NCI-H2107 treated with DMSO at 0.1 percent for 48 hours (cell line): ENCODE measurements around the gene SLC2A14.
"Not testable (repeated sequence)": the region's sequence is repeated elsewhere in the genome, so short reads cannot be mapped to it uniquely, and the experiment has no call there.

Experiments
- DNase-seq: peaks from one replicate; lab custom pipeline; 2025; ENCODE audit not compliant: unreplicated experiment; lab: John Stamatoyannopoulos, UW

Gene SLC2A14

DNA sequence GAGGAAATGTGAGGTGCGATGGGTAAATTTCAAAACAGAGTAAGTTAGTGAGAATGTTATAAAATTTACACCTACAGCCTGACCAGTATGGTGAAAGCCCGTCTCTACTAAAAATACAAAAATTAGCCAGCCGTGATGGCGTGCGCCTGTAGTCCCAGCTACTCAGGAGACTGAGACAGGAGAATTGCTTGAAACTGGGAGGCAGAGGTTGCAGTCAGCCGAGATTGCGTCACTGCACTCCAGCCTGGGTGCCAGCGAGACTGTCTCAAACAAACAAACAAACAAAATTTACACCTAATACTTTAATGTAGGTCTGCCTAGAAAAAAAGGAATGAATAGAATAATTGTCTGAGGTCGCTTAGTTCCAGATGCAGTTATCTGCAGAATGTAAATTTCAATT, 37.6 kb downstream of the SLC2A14 start:
- DNase-seq = no peak

DNA sequence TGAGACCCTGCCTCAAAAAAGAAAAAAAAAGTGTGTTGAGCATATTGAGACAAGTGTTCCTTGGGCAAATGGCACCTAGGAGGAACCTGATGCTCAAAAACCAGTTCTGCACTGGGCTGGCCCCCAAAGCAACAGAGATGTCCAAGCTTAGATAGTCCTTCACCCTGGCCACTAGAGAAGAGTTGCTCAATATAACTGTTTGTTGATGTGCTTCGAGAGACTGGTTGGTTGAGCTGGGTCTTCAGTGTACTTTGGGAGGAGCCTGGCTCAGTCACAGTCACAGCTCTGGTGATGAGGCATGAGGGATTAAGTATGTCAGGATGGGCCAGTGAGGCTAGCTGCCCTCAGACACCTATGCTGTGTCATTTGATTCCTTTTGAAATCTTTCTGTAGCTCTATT, 38.0 kb downstream of the SLC2A14 start:
- DNase-seq = no peak

DNA sequence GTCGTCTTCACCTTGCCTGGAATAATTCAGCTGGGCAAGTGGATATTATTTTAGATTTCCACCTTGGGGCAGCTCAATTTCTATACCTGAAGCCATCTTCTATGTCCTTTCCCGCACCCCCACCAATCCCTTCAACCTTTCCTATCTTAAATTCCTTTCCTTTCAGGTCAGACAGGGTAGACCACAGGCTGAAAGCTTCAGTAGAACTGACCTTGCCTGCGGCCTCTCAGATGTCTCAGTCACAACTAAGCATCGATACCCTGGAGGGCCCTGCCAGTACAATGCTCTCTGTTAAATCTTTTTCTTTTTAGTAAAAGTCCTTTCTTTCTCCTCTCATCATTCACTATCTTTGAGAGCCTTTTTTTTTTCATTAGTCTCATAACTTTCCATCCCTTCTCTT, 38.9 kb downstream of the SLC2A14 start:
- no peak for DNase-seq

DNA sequence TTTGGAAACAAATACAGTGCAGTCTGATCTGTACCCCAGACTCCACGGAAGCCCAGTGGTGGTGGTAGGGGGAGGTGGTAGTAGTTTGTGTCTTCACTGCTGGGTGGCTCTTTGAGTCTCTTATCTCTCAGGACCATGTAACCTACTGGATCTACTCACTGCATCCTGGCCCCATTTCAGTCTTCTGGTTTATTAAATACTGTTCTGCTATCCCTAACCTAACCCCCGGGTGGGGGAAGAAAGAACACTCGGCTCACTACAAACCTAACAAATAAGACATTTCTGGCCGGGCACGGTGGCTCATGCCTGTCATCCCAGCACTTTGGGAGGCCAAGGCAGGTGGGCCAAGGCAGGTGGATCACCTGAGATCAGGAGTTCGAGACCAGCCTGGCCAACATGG, 39.5 kb downstream of the SLC2A14 start:
- DNase-seq = not testable (repeated sequence)

DNA sequence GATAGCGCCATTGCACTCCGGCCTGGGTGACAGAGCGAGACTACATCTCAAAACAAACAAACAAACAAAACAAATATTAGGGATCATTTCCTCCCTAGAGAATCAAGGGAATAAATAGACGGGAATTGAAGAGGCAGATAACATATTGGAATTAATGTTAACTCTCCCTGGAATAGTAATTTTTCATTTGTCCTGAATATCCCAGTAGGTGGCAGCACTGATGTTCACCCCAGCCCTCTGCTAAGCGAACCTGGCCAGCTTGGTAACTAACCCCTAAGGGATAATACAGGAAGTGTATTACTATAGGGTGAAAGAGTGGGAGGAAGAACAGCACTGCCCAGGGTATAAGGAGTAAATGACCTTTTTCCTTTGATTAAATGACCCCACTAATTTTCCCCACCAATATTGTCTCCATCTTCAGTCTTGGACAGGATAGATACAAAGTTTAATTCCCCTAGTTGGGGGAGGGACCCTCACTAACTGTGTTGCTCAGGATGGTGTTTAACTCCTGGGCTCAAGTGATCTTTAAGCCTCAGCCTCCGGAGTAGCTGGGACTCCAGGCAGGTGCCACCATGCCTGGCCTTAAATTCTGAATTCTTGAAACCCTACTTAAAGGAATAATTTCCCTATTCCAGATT, 40.5 kb downstream of the SLC2A14 start:
- DNase-seq = peak; percentile 15

DNA sequence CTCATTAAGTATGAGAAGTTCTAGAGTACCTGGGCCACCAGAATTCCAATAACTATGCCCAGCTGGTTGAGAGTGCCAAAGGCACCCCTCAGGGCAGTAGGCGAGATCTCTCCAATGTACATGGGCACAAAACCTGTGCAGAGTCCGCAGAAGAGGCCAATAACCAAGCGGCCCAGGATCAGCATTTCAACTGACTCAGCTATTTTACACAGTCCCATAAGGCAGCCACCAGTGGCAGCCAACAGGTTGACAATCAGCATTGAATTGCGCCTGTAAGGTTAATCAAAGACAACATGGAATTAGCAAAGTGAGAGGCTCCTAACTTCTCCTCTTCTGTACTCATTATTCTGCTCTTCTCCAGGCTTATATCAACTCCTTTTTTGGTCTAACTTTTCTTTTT, 43.0 kb downstream of the SLC2A14 start:
- DNase-seq = not testable (repeated sequence)

DNA sequence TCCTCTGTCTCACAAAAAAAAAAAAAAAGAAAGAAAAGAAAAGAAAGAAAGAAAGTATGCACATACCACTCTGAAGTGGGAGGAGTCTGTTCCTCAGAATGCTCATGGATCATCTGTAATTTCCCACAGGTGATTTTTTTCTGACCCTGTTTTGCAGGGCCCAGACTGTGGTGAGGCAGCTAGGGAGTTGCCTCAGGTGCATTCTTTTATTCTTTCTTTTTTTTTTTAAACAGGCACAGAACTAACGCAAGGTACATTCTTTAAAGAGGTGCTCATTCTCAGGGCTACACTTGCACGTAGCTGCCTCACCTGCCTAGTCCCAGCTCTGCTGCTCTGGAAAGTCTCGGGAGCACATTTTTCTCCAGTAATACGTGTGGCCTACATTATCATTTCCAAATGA, 47.0 kb downstream of the SLC2A14 start:
- DNase-seq = not testable (repeated sequence)

DNA sequence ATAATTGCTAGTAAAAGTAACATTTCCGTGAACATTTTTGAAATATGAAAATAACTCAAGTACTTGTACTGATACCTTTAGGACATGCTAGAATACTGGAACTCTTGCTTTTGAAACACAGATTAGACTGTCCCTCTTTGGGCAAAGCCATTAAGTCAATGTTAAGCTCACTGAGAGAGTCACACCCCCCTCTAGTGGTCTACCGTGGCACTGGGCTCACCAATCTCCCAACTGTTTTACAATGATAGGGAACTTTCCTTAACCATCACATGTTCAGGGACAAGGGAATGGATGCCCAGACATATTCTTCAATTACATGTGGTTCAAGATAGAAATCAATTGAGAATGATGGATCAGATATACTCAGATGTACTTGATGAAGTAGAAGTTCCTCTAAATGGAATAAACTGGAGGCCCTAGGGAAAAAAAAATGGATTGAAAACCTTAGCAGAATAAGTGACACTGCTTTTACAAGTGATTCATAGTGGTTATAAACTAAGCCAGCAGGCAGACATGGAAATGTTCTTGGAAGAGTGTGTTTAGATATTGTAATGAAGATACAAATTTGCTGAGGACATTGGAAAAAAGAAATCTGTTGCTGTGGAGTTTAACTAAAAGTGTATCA, 65.7 kb downstream of the SLC2A14 start:
- peak; percentile 70 for DNase-seq

DNA sequence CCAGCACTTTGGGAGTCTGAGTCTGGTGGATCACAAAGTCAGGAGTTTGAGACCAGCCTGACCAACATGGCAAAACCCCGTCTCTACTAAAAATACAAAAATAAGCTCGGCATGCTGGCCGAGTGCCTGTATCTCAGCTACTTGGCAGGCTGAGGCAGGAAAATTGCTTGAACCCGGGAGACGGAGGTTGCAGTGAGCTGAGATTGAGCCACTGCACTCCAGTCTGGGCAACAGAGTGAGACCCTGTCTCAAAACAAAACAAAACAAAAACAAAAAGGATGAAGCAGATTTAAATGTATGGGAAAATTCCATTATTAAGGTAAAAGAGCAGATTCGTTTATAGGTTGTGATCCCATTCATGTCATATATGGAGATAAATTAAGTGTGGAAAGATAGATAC, 66.4 kb downstream of the SLC2A14 start:
- DNase-seq = not testable (repeated sequence)

DNA sequence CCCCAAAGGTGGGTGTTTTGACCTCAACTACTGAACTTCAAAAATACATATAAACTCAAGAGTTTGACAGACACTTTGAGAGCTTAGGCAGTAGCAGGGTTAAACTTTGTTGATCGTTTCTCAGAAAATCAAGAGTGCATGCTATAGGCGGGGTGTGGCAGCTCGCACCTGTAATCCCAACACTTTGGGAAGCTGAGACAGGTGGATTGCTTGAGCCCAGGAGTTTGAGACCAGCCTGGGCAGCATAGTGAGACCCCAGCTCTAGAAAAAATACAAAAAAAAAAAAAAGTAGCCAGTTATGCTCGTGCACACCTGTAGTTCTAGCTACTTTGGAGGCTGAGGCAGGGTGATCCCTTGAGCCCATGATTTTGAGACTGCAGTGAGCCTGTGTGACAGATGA, 71.3 kb downstream of the SLC2A14 start:
- no peak for DNase-seq

DNA sequence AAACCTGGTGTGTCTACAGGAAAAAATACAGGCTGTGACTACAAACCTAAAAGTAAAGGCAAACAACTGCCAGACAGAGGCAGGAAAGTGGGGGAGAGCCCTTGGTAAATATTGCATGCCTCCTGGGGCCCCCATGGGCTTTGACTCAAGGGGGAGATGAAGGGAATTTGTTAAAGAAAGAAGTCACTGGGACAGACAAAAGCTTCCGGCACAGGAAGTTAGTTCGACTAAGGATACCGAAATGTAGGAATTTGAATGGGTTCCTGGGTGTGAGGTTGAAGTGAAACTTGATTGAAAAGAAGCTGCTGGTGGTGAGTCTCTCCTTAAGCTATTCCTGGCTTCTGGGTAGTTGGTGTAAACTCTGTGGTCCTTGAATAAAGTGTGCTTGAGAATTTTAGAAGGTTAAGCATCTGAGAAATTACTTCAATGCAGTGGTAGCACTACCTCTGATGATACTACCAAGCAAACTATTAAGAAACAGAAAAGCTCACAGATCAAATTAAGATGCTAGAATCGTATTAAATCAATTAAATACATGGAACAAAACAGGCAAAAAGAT, 73.9 kb downstream of the SLC2A14 start:
- not testable (repeated sequence) for DNase-seq

DNA sequence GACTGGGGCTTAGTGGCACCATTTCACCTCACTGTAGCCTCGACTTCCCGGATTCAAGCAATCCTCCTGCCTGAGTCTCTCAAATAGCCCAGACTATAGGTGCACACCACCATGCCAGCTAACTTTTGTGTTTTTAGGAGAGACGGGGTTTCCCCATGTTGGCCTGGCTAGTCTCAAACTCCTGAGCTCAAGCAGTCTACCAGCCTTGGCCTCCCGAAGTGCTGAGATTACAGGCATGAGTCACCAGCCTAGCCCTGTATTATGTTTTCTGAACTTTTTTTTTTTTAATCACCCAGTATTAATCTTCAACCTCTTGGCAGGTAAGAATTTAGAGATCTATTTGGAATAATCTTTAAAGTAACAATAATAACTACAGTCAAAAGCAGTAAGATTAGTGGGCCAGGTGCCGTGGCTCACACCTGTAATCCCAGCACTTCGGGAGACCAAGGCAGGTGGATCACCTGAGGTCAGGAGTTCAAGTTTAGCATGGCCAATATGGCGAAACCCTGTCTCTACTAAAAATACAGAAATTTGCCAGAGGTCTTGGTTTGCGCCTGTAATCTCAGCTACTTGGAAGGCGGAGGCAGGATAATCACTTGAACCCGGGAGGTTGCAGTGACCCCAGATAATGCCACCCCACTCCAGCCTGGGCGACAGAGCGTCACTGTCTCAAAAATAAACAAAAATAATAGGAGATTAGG, 74.9 kb downstream of the SLC2A14 start:
- DNase-seq = no peak

DNA sequence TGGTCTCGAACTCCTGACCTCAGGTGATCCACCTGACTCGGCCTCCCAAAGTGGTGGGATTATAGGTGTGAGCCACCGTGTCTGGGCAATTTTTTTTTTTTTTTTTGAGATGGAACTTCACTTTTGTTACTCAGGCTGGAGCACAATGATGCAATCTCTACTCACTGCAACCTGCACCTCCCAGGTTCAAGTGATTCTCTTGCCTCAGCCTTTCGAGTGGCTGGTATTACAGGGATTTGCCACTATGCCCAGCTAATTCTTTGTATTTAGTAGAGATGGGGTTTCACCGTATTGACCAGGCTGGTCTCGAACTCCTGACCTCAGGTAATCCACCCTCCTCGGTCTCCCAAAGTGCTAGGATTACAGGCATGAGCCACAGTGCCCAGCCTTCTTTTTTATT, 75.4 kb downstream of the SLC2A14 start:
- DNase-seq = not testable (repeated sequence)

DNA sequence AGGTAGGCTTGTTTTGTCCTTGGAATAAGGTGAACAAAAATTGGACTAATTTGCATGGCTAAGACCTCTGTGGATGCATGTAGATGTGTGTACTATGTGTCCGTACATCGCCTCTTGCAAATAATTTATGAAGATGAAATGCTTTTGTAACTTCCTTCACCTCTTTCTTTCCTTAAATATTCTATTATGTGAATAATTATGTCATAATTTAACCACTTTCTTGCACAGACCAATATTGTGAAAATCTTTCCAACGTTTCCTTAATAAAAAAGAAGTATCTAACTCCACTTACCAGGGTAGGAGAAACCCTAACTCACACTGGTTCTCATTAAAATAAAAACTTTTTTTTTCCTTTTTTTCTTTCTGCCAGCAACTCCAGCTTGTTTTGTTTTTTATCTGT, 79.5 kb downstream of the SLC2A14 start:
- no peak for DNase-seq

DNA sequence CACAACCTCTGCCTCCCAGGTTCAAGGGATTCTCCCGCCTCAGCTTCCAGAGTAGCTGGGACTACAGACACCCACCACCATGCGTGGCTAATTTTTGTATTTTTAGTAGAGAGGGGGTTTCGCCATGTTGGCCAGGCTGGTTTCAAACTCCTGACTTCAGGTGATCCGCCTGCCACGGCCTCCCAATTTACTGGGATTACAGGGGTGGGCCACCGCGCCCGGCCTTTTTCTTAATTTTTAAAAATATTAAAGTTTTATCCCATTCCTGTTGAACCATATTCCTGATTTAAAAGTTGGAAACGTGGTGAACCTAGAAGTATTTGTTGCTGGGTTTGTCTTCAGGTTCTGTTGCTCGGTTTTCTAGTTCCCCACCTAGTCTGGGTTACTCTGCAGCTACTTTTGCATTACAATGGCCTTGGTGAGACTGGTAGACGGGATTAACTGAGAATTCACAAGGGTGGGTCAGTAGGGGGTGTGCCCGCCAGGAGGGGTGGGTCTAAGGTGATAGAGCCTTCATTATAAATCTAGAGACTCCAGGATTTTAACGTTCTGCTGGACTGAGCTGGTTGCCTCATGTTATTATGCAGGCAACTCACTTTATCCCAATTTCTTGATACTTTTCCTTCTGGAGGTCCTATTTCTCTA, 83.7 kb downstream of the SLC2A14 start, which contains the start of gene NANOG:
NANOG (plus strand) TSS at position 519 of the 645 bp plus-strand sequence. CDS start 213 bp downstream, outside the sequence.
- not testable (repeated sequence) for DNase-seq

DNA sequence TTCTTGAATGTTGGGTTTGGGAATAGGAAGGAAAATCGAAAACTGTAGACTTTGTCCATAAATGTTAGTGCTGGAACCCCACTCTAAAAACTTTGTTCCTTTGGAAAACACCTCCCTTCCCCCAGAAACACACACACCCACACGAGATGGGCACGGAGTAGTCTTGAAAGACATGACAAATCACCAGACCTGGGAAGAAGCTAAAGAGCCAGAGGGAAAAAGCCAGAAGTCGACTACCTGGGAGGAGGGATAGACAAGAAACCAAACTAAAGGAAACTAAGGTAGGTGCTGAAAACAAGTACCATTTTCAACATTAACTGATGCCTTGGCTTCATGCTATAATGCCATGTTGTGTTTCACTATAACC, 84.4 kb downstream of the SLC2A14 start:
- DNase-seq = no peak

DNA sequence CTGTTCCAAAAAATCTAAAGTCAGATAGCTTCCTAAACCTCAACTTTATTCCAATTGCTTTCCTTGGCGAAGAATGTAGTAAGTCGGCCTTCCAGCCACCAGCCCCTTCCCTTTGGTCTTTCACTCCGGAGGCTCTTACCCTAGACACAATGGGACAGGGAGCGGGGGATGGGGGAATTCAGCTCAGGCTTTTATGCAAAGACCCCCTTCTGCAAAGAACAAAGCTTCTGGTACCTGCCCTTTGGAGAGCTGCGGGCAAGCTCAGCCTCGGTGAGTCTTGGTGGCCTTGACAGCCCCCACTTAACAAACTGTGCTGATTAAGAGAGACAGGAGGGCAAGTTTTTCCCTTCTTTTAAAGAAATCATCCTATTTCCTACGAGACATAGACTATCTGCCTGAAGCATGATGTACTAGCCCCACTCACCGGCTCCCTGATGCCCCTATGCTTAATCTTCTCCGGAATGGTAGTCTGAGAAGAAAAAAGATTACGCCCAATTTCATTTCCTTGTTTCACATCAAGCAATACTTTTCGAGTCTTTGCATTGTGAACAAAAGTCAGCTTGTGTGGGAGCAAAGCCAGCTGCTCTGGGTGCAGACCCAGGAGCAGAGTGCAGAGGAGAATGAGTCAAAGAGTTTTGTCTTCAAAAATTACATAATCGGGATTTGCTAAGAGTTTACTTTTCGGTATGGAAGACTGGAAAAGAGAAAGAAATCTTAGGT, 85.0 kb downstream of the SLC2A14 start:
- DNase-seq = no peak

DNA sequence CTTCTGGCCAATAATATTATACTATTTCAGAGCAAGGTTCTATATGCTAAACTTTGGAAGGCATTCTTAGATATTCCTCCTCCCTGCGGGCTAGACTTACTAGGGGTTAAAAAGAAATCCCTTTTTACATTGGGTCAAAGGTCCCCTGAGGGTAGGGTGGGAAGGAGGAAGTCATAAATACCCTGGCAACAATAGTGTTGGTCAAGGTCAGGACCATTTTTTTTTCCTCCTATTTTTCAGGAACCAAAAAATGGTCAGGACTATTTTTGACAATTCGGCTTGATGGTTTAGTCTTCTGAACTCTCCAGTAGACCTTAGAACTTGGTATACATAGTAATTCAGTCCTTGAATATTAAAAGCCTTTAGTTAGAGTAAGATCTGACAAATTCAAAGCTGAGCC, 88.0 kb downstream of the SLC2A14 start:
- DNase-seq = no peak

DNA sequence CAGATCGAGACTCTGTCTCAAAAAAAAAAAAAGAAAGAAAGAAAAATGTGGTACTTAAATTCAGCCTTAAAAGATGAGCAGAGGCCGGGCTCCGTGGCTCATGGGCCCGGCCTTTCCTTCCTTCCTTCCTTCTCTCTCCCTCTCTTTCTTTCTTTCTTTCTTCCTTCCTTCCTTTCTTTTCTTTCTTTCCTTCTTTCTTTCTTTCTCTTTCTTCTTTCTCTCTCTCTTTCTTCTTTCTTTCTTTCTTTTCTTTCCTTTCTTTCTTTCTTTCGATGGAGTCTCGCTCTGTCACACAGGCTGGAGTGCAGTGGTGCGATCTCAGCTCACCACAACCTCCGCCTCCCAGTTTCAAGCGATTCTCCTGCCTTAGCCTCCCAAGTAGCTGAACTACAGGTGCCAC, 89.3 kb downstream of the SLC2A14 start:
- DNase-seq = not testable (repeated sequence)

DNA sequence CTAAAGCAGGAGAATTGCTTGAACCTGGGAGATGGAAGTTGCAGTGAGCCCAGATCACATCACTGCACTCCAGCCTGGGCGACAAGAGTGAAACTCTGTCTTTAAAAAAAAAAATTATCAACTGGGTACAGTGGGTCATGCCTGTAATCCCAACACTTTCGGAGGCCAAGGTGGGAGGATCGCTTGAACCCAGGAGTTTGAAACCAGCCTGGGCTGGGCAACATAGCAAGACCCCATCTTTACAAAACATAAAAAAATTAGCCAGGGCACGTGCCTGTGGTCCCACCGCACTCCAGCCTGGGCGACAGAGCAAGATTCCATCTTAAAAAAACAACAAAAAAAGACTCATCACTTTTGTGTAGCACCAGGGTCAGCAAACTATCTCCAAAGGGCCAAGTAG, 90.7 kb downstream of the SLC2A14 start:
- DNase-seq = no peak

DNA sequence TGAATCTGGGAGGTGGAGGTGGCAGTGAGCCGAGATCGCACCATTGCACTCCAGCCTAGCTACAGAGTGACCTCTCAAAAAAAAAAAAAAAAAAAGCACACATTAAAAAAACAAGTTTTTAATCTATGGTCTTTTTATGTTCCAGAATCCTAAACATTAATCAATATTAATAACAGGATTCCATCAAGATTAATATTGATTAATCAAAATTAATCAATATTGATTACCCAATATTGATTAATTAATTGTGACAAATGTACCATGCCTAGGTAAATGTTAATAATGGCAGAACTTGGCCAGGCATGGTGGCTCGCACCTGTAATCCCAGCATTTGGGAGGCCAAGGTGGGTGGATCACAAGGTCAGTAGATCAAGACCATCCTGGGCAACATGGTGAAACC, 91.4 kb downstream of the SLC2A14 start:
- DNase-seq = no peak
